GM13976 (cell line): ENCODE data around the gene MAPKBP1.

ENCODE experiments used
- DNase-seq: peaks from one replicate; pipeline ENCODE4 v3.0.0; 2012; ENCODE audit warnings: low spot score
- in situ Hi-C: fragments of 300-500 bp; cut with MboI; formaldehyde crosslinking; loops from one replicate; pipeline ENCODE4 v1.12.0; 2022; ENCODE audit warnings: low sequenced_read_pairs, mixed read lengths, inconsistent platforms; ENCODE audit not compliant: unreplicated experiment
- TF ChIP-seq, protein P1 (sequence below): IDR thresholded peaks from 2 replicates; pipeline ENCODE4 v1.5.1; 2012; ENCODE audit warnings: borderline replicate concordance, mild to moderate bottlenecking; ENCODE audit not compliant: insufficient read depth; ENCODE audit errors: extremely low read depth, missing control alignments, control extremely low read depth

MAPKBP1 gene

DNA sequence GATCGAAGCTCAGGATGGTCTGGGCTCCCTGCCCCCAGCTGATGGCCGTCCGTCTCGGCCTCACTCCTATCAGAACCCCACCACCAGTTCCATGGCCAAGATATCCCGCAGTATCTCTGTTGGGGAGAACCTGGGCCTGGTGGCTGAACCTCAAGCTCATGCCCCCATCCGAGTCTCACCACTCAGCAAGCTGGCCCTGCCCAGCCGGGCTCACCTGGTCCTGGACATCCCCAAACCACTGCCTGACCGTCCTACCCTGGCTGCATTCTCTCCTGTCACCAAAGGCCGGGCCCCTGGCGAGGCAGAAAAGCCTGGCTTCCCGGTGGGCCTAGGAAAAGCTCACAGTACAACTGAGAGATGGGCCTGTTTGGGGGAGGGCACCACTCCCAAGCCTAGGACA lies 49.2 kb downstream of the MAPKBP1 start:
- TF ChIP-seq, protein P1, sequence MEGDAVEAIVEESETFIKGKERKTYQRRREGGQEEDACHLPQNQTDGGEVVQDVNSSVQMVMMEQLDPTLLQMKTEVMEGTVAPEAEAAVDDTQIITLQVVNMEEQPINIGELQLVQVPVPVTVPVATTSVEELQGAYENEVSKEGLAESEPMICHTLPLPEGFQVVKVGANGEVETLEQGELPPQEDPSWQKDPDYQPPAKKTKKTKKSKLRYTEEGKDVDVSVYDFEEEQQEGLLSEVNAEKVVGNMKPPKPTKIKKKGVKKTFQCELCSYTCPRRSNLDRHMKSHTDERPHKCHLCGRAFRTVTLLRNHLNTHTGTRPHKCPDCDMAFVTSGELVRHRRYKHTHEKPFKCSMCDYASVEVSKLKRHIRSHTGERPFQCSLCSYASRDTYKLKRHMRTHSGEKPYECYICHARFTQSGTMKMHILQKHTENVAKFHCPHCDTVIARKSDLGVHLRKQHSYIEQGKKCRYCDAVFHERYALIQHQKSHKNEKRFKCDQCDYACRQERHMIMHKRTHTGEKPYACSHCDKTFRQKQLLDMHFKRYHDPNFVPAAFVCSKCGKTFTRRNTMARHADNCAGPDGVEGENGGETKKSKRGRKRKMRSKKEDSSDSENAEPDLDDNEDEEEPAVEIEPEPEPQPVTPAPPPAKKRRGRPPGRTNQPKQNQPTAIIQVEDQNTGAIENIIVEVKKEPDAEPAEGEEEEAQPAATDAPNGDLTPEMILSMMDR: no peak
- no peak for DNase-seq
- in situ Hi-C loops: no loop called here

- TF ChIP-seq, protein P1: no peak
- in situ Hi-C loops: no loop called here
- DNase-seq: no peak
Measured at GRCh38 chr15:41824062-41824745, 49.9 kb downstream of the MAPKBP1 start.

- in situ Hi-C loops: no loop called here
- TF ChIP-seq, protein P1: no peak
- no peak for DNase-seq
Measured at GRCh38 chr15:41825145-41825544, 50.9 kb downstream of the MAPKBP1 start.

DNA sequence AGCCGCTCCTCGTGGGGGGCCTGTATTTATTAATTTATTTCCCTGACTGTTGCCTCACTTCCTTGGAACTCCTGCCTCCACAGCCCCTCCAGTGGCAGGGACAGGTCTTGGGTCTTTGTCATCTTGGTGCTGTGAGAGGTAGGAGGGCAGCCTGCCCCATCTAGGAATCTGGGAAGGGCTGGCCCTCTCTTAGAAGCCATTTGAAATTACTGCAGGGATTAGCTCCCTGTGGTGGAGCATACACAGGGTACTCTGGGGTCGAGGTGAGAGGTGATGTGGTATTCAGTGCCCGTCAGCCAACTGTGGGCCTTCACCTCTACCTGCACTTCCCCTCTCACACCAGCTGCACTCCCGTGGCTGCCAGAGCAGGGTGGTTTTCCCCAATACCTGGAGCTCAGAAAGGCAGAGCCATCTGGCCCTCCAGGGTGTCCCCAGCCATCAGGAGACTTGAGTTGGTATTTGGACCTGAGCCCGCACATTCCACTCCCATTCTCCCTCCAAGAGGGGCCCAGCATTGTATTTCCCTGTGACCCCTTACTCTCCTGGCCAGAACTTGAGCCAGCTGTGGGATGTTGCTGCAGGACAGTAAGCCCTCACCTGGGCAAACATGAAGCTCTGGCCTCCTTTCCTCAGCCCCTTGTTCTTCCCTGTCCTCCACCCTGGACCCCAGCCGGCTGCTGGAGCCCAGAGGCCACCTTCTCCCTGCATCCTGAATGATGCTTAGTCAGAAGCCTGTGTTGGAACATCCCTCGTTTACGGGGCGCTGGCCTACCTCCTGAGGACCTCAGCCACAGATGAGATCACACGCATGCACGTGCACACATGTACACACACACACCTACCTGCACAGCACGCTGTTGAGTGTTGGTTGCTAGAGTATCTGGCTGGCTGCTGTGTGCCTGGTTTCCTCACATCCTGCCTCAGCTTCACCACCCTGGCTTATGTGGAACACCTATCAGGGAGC lies 51.6 kb downstream of the MAPKBP1 start:
- TF ChIP-seq, protein P1: no peak
- in situ Hi-C loops: no loop called here
- no peak for DNase-seq

DNA sequence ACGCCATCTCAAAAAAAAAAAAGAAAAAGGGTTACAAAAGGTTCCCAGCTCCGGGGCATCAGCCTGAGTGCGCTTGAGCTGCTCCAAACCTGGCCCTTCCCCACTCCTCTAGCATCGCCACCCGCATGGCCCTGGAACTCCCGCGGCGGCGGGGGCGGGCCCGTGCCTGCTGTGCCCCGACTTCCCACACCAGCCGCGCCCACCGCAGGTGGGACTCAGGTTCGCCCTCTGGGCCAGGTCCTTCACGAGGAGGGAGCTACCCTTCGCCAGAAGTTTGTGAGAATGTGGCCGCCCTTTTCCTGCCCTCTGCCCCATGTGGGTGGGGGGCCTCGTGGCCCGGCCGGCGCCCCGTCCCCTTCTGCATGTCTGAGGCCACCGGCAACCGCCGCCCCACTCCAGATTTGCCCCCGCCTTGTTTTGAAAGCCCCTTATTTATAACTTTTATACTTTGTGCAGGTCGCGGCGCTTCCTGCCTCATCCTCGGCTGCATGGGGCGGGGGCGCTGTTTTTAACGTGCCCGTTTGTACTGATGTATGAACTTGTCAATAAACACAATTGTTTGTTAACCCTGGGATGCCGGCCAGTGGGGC lies 53.1 kb downstream of the MAPKBP1 start:
- DNase-seq: no peak
- in situ Hi-C loops: no loop called here
- TF ChIP-seq, protein P1: no peak
